GM19240 (cell line): ENCODE data around the gene LHFPL2.

ENCODE experiments used
- DNase-seq: peaks from one replicate; pipeline ENCODE4 v3.0.0; 2011; ENCODE audit warnings: low spot score; ENCODE audit not compliant: insufficient read length

LHFPL2 gene

DNA sequence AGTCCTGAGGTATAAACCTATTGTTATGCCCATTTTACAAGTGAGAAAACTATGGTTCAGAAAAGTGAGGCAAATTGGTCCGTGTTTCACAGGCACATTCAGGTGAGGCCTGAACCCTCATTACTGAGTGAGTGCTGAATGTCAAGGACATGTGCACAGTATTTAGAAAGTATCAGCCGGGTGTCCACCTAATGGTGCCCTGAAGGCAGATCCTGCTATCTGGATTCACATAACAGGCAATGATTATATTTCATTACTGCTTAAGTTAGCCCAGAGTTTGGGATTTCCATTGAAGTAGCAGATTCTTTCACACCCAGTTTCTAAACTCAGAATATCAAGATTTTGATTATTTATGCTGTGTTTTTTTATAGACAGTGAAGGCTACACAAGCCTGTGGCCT, 142.7 kb downstream of the LHFPL2 start:
- DNase-seq, result no peak

DNA sequence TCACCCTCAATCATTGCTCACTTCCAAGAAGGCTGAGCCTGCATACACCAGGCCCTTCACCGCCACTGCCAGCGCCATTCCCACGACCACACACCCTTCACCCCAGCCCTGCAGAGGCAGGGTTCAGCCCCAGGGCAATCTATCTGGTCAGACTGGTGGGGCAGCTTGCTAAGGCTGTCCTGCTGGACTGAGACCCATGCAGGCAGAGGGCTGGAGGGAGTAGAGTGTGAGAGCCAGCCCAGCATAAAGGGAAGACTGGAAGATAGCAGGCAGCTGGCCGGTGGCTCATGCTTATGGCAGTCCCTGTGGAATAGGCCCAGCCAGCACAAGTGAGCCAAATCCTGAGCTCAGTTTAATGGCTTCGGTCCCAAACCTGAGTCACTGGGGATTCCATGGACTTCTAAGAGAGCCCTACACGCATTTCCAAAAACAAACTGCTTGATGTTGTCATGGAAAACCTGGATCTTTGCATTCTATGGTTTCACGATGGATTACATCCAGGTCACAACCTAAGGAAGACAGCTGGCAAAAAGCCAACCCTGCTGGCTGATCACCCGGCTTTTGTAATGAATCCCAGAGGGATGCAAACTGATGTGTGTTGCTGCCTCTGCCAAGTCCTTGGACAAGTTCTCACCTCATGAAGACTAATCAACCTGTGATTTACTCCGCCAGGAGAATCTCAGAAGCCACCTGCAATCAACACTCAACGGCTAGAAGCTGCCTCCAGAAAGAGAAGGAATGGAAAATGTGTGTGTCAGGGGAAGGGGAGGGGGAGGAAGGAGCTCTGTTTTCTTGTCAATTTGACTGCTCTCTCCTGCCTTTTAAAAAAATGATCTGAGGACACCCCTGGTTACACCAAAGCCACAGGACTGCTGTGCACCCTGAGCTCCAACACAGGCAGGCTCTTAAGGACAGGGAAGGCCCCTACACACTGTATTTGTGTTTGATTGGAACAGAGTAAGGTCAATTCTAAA, 143.6 kb downstream of the LHFPL2 start:
- DNase-seq, result no peak

DNA sequence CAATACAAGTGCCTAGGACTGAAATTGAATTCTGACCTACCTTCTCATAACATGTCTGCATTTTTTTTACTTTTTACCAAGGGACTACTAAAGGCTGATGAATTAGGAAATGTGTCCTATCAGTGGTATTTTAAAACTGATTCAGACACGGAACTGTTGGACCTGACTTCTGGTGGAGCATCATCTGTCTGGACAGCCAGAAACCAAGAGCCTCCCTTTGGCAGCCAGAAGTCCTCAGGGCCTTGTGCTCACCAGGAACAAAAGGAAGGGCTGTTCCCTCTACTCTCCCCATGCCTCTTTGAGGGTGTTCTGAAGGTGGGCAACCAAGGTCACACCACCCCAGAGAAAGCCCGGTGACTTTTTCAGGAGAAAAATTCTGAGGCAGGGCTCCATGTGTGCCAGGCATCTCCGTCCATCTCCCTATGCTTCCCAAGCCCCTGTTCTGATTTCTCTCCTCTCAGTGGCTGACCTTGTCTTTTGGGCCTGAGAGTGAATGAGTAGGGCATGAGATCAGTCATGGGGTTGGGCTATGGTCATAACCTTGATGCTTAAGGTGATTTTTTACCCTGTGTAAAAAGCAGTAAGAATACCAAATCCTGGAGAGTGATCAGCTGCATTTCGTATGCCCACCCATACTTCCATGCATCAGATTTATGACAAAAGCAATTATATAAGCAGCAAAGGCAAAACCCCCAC, 144.5 kb downstream of the LHFPL2 start:
- DNase-seq, result no peak

DNA sequence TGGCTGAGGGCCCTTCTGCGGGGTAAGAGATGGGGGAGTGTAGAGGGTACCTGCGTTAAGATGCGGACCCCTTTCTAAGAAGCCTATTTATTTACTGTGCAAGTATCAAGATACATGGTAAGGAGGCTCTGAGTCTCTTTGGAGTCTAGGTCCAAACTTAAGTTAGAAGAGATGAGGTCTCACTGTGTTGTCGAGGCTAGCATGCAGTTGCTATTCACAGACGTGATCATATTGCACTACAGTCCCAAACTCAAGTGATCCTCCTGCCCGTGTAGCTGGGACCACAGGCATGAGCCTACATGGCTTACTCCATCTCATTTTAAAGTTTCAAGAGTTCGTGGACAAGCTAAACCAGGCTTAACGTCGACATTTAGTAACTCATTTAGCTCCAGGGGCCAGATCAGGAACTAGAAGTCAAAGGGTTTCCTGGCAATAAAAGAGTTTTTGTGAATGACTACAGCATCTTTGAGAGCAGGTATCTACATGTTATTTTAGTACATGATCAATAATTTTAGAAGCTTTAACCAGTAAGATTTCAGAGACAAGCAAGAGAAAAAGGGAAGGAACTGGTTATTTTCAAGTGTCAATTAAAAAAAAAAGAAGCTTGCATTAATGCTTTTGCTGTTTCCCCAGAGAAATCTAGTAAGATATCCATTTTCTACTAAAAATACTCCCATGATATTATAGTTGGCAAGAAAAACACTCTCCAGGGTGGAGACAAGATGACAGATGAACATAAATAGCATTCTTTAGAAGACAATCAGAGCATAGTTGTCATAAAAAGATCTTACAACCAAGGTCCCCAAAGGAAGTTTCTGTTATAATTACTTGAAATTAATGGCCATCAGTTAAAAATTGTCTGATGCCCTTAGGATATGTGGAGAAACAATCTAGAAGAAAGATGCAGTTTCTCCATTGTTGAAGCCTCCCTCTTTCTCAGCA, 146.9 kb downstream of the LHFPL2 start:
- no peak for DNase-seq

DNA sequence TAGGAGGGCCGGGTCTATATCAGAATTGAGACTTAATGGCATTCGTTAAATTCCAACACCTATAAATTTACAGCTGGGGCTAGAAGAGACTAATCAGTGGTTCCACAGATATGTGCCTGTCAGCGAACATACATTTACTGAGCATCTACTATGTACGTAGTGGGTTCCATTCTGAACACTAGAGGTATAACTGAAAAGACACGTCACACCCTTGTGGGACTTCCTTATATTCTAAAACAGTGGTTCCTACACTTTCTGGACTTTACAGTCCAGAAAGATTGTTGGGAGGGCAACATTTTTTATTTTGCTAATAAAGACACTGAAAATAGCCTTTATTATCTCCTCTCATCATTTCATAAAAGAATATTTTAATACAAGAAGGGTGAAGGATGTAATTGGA, 147.7 kb downstream of the LHFPL2 start:
- DNase-seq, result no peak

DNA sequence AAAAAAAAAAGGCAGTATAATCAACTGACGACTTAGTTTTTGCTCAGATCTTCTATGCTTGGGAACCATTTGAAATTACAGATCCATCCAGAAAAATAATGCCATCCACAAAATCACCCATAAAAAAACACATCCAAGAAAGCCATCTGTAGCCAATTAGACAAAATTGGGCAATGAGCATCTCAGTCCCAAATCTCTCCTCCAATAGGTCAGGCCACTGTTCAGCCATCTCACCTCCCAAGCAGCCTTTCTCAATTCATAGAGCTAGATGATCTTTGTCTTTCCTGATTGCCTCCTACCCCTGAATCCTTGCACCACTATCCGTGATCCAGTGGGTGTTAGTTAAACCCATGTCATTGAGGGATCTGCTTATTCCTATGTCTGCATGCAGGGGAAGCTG, 148.5 kb downstream of the LHFPL2 start:
- DNase-seq, result no peak

DNA sequence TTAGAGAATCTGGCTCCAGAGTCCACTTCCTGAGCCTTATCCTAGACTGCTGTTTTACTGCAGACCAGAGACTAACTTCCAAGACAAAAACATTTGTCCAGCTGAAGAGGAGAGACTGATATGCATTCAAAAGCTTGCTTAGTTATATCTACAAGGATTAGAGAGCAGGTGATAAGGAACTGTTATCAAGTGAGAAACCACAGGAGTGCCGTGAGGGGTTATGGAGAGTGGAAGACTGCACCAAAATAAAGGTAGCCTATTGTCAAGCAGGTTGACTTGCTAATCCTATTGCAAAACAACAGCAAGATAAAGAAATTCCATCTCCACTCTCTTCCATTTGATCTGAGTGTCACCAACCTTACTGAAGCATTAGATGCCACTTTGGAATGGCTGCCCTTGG, 149.1 kb downstream of the LHFPL2 start:
- no peak for DNase-seq

DNA sequence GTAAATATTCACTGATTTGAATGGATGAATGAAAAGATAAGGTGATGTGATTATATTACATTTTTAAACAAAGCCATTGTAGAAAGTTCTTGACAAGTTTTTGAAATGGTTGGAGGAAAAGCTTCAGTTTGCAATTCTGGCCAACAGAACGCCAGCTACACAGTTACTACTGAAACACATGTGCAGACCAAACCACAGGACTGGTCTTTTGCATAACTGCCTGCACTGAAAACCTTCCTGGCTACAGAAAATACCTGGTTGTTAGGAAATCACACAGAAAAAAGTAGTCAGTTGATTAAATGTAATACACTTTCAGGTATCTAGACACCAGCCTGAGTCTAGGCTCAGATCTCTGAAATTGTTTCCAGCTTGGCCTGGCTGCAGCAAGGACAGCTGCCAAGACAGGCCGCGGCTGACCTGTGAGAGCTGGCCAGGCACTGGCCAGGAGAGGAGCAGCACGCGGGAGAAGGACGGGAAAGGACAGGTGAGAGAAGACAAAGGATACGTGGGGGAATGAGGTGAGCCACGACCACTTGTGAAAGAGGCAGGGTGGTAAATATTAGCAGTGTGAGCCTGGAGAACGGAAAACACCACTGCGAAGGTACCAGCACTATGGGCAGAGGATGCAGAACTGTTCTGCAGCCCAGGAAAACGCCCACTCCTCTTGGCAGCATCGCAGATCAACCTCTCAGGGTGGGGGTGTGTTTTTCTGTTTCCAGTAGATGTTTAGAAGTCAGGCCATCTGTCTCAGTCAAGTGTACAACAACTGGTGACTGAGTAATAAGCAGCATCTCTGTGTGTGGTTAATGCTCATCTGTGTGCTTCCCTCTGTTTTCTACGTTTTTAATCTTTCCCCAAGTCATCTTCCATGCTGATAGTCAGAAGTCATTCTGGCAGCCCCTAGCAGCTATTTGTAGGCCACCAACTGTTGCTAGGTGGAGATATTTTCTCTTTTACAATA, 150.7 kb downstream of the LHFPL2 start:
- DNase-seq, result no peak

DNA sequence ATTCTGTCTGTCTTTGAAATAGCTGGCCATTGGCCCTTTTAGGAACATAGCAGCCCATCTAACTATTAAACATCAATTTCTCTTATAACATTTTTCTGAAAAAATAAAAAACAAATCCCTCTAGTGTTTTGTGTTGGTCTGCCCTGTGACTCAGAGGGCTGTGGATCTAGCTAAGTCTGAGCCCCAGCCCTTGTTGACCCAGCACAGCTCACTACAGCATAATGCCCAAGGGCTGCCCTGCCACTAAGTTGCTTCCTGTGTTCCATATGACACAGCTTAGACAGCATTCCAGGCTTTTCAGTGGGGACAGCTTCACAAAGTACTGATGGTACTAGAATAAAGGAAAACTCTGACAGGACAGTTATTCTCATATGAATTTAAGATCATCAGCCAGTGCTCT, 152.2 kb downstream of the LHFPL2 start:
- no peak for DNase-seq

DNA sequence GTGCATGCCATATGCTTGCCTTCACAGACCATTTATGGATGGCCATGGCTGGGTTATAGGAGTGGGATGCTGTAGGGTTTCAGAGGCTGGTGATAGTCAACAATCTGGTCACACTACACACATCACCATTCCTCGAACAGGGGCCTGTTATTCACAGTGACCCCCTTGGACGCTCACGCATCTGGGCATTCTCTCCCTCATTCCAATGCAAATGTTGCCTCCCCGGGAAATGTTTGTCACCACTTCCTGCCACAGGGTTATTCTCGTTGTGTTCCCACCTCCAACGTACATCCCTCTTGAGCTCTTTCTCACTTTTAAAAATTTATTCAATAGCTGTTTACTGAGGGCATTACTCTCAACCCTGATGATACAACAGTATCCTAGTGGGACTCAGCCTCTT, 152.8 kb downstream of the LHFPL2 start:
- no peak for DNase-seq

DNA sequence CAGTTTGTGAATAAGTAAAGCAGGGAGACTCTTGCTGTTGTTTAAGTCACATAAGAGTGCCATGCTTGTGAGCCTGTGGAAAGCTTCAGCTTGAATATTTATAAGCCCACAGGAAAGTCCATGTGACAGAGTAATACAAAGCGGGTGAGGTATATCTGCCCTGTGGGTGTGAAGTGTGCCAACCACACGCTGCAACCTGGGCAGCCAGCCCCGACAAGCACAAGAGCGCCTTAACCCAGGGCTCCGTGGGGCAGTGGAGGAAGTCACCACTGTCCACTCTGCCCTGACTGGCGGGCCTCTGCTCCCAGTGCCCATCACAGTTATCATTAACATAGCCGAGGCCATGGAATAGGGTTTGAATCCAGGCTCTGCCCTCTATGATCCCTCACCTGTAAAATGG, 155.9 kb downstream of the LHFPL2 start:
- no peak for DNase-seq

DNA sequence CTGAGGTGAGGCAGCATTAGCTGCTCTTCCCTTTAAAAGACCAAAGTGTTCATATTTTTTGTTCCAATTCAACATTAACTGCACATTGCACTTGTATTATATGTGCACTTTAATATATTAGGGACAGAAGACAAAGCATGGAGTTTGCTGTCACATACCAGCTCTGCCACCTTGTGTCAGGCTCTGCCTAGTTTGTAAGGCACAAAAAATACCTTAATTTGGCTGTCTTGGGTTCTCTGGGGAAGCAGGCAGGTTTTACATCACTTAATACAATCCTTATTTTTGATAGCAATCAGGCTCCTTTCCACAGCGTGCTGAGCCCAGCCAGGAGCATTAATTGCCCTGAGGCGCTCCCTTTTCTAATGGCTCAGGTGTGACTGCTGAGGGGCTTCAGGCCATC, 156.3 kb downstream of the LHFPL2 start:
- no peak for DNase-seq

DNA sequence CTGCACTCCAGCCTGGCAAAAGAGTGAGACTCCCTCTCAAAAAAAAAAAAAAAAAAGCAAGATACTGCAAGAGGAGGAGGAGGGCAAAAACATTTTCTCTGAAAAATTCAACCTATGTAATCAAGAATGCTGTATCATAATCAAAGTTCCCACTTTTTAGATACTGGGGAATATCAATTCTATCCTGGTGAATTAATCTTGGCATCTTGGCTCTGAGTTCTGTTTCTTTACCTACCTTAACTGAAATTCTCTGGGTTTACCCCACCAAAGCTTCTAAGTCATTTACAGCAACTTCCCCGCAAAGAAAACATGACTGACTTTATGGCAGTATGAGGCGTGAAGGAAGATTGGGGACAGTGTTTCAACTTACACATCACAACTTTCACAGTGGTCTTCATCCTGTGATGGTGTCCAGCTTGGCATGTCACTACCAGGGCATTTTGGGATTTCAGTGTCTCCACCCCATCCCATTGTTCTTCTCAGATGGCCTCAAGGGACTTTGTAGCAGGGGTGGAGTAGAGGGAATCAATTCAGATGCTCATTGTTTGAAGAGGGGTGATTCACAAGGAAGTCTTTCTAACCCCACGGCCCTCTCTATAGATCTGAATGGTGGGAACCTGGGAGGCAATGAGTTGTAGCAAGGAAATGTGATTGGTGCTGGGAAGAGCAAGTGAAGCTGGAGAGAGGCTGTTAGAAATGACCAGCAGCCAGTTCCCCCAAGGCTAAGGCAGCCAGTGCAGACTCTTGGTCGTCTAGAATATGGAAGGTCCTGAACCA, 157.7 kb downstream of the LHFPL2 start:
- no peak for DNase-seq

DNA sequence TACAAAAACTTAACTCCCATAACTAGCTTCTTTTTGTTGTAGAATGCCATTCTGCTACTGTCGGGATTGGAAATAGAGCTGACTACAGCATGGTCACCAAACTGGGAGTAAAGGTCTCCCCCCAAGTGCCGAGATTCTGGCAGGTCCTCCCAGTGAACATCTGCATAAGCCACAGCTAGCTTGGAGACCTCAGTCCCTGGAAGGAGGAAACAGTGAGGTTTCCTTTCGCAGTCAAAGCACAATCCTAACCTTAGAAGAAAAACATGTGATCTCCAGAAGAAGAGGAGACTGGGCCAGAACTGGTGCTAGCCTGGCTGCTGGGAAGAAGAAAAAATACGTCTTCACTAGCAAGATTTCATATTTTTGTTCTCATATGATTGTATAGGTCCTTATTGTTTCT, 160.7 kb downstream of the LHFPL2 start:
- no peak for DNase-seq

DNA sequence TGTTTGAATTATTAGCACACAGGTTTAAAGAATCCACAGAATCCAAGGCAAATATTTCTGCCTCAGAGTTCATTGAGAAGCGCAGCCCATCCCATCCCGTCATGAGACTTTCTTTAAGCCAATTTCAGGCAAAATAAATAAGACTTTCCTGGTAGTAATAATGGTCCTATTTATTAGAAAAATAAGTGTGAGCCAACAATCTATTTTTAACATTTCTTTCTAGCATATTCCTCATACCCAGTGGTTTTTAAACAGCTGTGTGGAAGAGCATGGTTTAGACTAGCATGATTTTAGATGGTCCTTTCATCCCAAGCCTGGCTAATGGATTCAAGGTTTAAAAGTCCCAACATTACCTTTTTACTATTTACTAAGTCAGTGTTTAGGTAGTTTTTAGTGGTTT, 162.4 kb downstream of the LHFPL2 start:
- DNase-seq, result no peak

DNA sequence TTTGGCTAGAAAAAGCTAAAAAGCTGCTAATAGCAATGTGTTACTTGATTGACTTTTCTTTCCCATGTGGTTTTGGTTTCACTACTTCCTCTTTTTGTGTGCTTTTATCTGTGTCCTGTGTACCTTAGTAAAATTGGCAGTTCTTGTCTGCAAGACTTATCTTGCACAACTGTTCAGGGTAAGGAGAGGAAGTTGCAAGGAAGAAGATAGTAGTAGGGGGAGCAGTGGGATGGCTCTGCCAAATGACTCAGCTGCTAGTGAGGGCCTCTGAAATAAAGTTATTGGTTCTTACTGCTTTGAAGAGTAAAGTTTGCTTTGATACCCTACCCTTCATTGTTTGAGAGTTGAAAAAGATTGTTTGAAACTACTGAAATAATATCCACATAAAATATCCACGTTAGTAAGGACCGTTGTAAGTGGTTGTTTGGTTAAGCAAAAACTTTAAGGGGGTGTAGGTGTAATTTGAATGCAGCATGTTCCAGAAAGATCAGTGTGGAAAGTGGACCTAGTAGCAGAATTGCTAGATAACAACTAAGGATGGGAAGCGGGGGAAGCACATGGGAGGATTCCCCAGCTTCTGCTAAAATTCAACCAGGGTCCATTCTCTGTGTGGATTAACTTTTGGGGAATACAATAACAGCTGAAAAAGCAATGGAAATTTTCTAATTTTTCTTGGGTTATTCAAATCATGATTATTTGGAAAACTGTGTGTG, 164.6 kb downstream of the LHFPL2 start:
- no peak for DNase-seq

DNA sequence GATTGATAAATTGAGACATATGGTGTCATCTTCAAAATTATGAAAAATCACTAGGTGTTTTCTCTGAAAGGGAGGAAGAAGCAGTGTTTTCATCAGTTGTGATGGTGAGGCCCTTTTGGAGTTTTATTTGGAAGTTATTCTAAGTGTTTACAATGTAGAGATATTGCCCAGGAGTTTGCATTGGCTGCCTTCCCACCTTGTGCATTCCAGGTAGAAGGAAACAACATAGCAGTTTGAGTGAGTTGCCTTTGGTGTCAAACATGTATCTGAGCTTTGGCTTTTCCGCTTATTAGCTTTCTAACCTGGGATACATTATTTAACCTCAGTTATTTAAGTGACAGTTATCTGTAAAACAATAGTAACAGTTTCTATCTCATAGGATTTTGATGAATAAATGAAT, 165.6 kb downstream of the LHFPL2 start:
- DNase-seq, result no peak

DNA sequence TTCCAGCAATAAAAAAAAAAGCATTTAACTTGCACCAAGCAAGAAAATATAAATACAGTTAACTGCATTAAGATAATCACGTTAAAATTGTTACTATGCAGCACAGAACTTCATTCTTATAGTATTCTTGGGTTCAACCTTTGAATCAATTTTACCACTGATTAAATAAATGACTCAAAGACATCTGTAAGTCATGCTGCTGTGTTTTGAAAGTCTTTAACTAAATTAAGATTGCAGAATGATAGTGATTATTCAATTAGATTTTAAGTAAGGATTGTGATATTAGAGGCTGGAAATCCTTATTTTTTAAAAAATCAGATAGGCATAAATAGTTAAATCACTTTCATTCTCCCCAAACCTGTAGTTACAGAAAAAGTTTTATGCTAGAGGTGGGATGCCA, 171.8 kb downstream of the LHFPL2 start:
- no peak for DNase-seq

DNA sequence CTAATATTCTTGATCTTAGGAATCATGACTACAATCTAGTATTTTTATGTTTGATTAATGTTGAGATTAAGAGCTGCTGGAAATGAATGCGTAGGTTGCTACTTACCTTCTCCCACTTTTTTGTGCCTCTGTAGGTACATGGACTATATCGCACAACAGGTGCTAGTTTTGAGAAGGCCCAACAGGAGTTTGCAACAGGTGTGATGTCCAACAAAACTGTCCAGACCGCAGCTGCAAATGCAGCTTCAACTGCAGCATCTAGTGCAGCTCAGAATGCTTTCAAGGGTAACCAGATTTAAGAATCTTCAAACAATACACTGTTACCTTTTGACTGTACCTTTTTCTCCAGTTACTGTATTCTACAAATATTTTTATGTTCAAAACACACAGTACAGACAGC, 173.2 kb downstream of the LHFPL2 start:
- no peak for DNase-seq
